LNCaP clone FGC (cell line): ENCODE results near the gene RAB23.

ENCODE experiments used
- DNase-seq: peaks from one replicate; pipeline ENCODE4 v3.0.0-alpha.2; 2011; ENCODE audit warnings: low read depth
- H3K4me3 ChIP-seq: 2 replicates; pipeline ENCODE4 v1.5.1; 2011; ENCODE audit warnings: mild to moderate bottlenecking, low read depth, low read length, control low read depth
- TF ChIP-seq, protein P1 (sequence below): IDR thresholded peaks from 2 replicates; pipeline ENCODE4 v1.5.1; 2012; ENCODE audit warnings: mild to moderate bottlenecking; ENCODE audit not compliant: control insufficient read depth, insufficient read depth; ENCODE audit errors: extremely low read depth

RAB23 gene

DNA sequence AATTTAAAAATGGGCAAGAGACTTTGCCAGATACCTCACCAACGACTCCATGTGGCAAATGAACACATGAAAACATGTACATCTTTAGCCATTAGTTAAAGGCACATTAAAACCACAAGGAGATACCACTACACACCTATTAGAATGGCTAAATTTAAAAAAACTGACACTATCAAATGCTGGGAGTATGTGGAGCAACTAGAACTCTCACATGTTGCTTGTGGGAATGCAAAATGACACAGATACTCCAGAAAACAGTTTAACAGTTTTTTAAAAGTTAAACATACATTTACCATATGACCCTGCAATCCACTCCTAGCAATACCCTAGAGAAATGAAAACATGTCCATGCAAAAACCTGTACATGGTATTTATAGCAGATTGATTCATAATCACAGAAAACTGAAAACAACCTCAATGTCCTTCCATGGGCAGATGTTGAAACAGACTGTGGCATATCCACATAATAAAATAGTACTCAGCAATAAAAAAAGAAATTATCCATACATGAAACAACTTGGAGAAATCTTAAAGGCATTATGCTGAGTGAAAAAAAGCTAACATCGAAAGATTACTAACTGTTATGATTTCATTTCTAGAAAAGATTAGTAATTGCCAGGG lies 1.9 kb downstream of the RAB23 start:
- TF ChIP-seq, protein P1, sequence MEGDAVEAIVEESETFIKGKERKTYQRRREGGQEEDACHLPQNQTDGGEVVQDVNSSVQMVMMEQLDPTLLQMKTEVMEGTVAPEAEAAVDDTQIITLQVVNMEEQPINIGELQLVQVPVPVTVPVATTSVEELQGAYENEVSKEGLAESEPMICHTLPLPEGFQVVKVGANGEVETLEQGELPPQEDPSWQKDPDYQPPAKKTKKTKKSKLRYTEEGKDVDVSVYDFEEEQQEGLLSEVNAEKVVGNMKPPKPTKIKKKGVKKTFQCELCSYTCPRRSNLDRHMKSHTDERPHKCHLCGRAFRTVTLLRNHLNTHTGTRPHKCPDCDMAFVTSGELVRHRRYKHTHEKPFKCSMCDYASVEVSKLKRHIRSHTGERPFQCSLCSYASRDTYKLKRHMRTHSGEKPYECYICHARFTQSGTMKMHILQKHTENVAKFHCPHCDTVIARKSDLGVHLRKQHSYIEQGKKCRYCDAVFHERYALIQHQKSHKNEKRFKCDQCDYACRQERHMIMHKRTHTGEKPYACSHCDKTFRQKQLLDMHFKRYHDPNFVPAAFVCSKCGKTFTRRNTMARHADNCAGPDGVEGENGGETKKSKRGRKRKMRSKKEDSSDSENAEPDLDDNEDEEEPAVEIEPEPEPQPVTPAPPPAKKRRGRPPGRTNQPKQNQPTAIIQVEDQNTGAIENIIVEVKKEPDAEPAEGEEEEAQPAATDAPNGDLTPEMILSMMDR, result no peak
- no peak overlapping the region for H3K4me3 ChIP-seq
- DNase-seq, result no peak

DNA sequence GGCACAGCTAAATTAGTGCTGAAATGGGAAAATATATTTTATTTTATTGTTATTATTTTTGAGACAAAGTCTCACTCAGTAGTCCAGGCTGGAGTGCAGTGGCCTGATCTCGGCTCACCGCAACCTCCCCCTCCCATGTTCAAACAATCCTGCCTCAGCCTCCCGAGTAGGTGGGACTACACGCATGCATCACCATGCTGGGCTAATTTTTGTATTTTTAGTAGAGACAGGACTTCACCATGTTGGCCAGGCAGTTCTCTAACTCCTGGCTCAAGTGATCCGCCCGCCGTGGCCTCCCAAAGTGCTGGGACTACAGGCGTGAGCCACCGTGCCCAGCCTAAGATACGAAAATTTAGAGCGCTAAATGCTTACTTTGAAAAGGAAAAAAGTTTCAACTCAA lies 4.8 kb downstream of the RAB23 start:
- no peak for DNase-seq
- H3K4me3 ChIP-seq, result no peak overlapping the region
- TF ChIP-seq, protein P1, result no peak

DNA sequence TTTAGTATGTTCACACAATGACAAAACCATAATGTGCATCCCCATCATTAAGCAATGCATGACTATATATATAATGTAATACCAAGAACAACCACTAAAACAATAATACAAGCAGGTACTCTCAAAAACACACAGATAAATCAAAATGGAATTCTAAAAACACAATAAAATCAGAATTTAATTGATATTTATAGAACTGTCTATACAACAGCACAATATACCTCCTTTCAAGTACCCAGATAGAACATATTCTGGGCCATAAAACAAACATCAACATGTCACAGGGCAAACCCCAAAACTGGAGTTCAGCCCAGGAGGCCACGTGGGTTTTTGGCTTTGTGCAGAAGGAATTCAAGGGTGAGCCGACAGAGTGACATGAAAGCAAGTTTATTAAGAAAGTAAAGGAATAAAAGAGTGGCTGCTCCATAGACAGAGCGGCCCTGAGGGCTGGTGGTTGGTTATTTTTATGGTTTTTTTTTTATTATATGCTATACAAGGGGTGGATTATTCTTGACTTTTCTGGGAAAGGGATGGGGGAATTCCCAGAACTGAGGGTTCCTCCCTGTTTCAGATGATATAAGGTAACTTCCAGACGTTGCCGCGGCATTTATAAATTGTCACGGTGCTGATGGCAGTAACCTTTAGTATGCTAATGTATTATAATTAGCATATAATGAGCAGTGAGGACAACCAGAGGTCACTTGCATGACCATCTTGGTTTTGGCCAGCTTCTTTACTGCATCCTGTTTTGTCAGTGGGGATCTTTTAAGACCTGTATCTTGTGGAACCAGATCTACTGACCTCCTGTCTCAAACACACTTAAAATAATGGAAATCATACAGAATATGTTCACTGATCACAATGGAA lies 5.6 kb downstream of the RAB23 start:
- TF ChIP-seq, protein P1, result no peak
- no peak overlapping the region for H3K4me3 ChIP-seq
- DNase-seq, result peak; percentile 39

DNA sequence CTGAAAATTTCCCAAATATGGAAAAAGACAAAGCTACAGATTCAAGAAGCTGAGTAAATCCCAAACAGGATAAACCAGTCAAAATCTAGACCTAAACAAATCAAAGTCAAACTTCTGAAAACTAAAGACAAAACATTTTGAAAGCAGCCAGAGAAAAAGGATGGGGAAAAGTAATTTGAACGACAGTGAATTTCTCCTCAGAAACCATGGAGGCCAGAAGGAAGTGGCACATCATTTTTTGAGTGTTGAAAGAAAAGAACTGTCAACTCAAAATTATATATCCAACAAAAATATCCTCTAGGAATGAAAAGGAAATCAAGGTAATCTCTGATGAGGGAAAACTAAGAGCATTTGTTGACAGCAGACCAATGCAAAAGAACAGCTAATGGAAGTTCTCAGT lies 6.8 kb downstream of the RAB23 start:
- no peak for DNase-seq
- TF ChIP-seq, protein P1, result no peak
- H3K4me3 ChIP-seq, result no peak overlapping the region

DNA sequence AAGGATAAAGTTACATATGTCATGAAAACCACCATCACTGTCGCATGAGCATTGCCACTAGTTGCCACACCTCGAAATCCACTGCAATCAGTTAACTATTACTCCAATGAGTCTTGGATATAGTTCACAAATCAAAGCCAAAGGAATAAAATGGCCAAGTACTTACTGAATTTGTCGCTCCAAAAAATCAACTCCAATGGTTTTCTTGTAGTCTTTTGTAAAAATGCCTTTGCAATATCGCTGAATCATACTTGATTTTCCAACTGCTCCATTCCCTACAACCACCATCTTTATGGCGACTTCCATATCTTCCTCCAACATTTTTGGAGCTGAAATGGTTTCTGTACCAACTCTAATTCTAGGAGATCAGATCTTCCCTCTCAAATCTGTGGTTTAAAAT lies 12.0 kb downstream of the RAB23 start:
- TF ChIP-seq, protein P1, result no peak
- no peak for DNase-seq
- H3K4me3 ChIP-seq, result no peak overlapping the region

DNA sequence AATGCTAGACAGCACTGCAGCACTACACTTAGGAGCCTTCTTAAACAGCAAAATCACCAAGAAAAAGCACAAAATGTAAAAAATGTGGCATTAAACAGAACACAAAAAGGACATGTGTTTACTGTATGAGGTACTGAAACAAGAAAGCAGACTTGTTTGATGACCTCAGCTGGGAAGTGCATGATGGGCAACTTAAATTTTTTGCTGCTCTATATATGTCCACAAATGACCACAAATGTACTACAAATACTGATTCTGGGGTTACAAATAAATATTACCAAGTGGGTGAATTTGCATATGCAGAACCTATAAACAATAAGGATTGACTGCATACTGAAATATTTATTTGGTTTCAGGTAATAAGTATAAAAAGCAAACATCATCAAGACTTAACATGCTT lies 13.1 kb downstream of the RAB23 start:
- no peak overlapping the region for H3K4me3 ChIP-seq
- no peak for DNase-seq
- TF ChIP-seq, protein P1, result no peak
